Smooth muscle cell of the umbilical artery (primary cell): Measurements from ENCODE around the gene GLYR1. TPM values are rescaled to one million over a fixed set of nuclear protein-coding genes. Genes with fewer than 3 reads are reported as not detected.

Experiments
- total RNA-seq: library from RNA; depleted of rRNA; stranded (reverse); fragments of >200 nt; gene quantifications from 2 replicates; pipeline ENCODE4 v1.2.3, GENCODE V29; 2014

The GLYR1 gene
- total RNA-seq = 48.1 and 67.9 TPM in 2 replicates

GRCh38 chr16:4846901-4847773 is at the start of gene GLYR1, which contains the start of gene UBN1:
GLYR1 (minus strand) TSS chr16:4847288; CDS start chr16:4847265, 23 bp downstream.
UBN1 (plus strand) TSS chr16:4847481; CDS start chr16:4852918, 5,437 bp downstream.

DNA sequence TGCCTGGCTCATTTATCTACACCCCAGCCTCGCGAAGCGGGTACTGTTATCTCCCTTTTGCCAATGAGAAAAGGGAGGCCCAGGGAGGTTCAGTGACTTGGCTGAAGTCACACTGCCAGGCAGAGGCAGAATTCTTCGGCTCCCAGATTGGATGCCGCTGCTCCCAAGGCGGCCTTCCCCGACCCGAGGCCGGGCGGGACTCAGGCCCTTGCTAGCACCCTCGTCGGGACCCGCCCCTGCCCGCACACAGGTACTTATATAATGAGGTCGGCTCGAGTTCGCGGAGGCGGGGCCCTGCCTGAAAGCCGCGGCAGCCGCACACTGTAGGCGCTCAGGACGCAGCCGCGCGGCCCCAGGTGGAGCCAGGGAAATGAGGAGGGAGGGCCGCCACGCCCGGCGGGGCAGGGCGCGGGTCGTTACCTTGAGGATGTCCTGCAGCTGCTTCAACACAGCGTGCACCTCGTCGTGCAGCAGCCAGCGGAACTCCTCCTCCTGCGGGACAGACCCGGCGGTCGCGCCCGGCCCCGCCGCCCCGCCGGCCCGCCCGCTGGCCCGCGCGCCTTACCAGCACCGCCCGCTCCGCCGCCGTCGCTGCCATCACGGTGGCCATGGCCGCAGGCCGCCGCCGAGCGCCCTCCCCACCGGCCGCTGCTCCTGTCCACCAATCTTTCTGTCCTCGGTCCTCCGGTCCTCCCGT is 45.0 kb downstream of the GLYR1 start, which contains the start of gene ROGDI:
TSS of gene ROGDI (minus strand) at position 672 of the 697 bp plus-strand sequence. CDS start at position 610, 62 bp downstream.

GRCh38 chr16:4795181-4795827 is 51.8 kb downstream of the GLYR1 start, which contains the start of gene SMIM22:
SMIM22 (plus strand) TSS chr16:4795369; CDS start chr16:4795735, 366 bp downstream.

GRCh38 chr16:4787627-4788482 is 59.2 kb downstream of the GLYR1 start, which contains the start of gene SEPTIN12:
SEPTIN12 (minus strand) TSS chr16:4788345; CDS start chr16:4787645, 700 bp downstream.

DNA sequence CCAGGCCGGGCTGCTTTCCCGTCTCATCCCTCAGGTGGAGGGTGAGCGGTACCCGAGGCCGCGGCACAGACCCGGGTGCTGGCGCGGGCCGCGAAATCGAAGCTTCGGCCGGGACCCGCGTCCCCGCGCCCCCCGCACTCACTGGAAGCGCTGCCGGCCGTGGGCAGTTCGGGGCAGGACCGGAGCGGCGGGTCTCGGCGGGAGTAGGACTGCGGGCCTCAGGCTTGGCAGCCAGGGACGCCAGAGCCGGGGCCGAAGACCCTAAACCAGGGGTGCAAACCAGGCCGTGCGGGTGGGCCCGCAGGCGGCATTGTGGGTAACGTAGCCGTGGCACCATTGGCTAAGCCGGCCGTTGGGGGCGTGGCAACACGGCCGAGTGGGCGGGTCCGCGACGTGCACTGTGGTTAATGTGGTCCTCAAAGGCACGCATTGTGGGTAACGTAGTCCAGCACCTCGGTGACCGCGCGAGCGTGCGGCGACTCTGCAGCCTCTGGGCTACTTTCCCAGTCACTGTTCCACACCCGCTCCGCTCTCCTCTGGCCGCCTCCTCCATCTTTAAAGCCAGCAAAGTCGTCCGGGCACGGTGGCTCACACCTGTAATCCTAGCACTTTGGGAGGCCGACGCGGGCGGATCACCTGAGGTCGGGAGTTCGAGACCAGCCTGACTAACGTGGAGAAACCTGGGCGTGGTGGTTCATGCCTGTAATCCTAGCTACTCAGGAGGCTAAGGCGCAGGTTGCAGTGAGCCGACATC is 80.0 kb downstream of the GLYR1 start, which contains the start of gene ZNF500:
TSS of gene ZNF500 (minus strand) at position 288 of the 754 bp plus-strand sequence. CDS start 1,184 bp downstream, outside the sequence.

Other genes with a start within 250 kb of the GLYR1 start
- 8.3 and 8.6 TPM in 2 replicates for gene UBALD1, start 232.4 kb downstream of the GLYR1 start, total RNA-seq
- gene MGRN1, start 222.5 kb downstream of the GLYR1 start, total RNA-seq = 24.1 and 56.4 TPM in 2 replicates
- 26.8 and 31.5 TPM in 2 replicates for gene NUDT16L1, start 153.7 kb downstream of the GLYR1 start, total RNA-seq
- gene ANKS3, start 113.0 kb downstream of the GLYR1 start, total RNA-seq = 32.8 and 33.3 TPM in 2 replicates
- 0.83 and 1.2 TPM in 2 replicates for gene DNAAF8, start 112.8 kb downstream of the GLYR1 start, total RNA-seq
- gene ZNF500, start 80.1 kb downstream of the GLYR1 start, total RNA-seq = 9.4 and 9.8 TPM in 2 replicates
- not detected in 2 replicates for gene SEPTIN12, start 58.9 kb downstream of the GLYR1 start, total RNA-seq
- gene SMIM22, start 51.9 kb downstream of the GLYR1 start, total RNA-seq = not detected in 2 replicates
- gene ROGDI, start 44.7 kb downstream of the GLYR1 start, total RNA-seq = 28.5 and 33.3 TPM in 2 replicates
- 18.1 and 28.7 TPM in 2 replicates for gene UBN1, start 193 bp upstream of the GLYR1 start, total RNA-seq
- gene PPL, start 89.9 kb upstream of the GLYR1 start, total RNA-seq = under 0.01 and 0.05 TPM in 2 replicates
- under 0.01 TPM in 1 of 2 replicates, not detected in the other for gene SEC14L5, start 111.0 kb upstream of the GLYR1 start, total RNA-seq
- gene NAGPA, start 186.6 kb upstream of the GLYR1 start, total RNA-seq = 18.5 and 25.8 TPM in 2 replicates
- gene C16orf89, start 218.7 kb upstream of the GLYR1 start, total RNA-seq = not detected in 2 replicates
- gene ALG1, start 224.6 kb upstream of the GLYR1 start, total RNA-seq = 23.8 and 27.9 TPM in 2 replicates